A549 (cell line): ENCODE data around the gene PRICKLE1. TPM values are rescaled to one million over a fixed set of nuclear protein-coding genes. Genes with fewer than 3 reads are reported as not detected.

Experiments used
- ATAC-seq, 2 experiments: fragments of 200-7000 bp in 1 of 2; fragments of >200 bp in 1 of 2; cut with Nextera tagmentation in 1 of 2; cut with Tn5 transposase in 1 of 2; 3 replicates each; pipeline versions ENCODE4 v1.8.0 to v1.9.1; 2018 to 2020; ENCODE audit warnings: mild to moderate bottlenecking in 1 of 2, moderate library complexity in 1 of 2
- CTCF ChIA-PET: fragments of 300-600 bp; sonication (Branson Sonifier 250); formaldehyde crosslinking; extraction: SDS; loops from one replicate; lab custom pipeline; 2021; ENCODE audit warnings: antibody characterized with exemption, inconsistent platforms; lab: Yijun Ruan, JAX
- POLR2A ChIA-PET: fragments of 350-600 bp; formaldehyde crosslinking; extraction: SDS; loops from one replicate; lab custom pipeline; 2021; ENCODE audit warnings: antibody characterized with exemption, inconsistent platforms; lab: Yijun Ruan, JAX
- DNase-seq, 2 experiments: peaks; one replicate each; pipeline versions ENCODE4 v3.0.0 to v3.0.0-alpha.2; 2011 to 2016; ENCODE audit warnings: low read depth in 1 of 2, low spot score in 1 of 2
- FAIRE-seq: peaks from 2 replicates; lab custom pipeline; 2011; peaks lifted over from hg19 to GRCh38; lab: Jason Lieb, UNC
- H3K27ac ChIP-seq, 2 experiments: fragments of >200 bp; sonication (Bioruptor Twin); formaldehyde crosslinking; 3 replicates each; pipeline ENCODE4 v1.5.1; 2016 to 2017
- H3K4me1 ChIP-seq: fragments of >200 bp; sonication (Bioruptor Twin); formaldehyde crosslinking; 3 replicates; pipeline ENCODE4 v1.6.1; 2016
- H3K4me2 ChIP-seq: fragments of >200 bp; sonication (Bioruptor Twin); formaldehyde crosslinking; 3 replicates; pipeline ENCODE4 v1.6.1; 2016
- H3K4me3 ChIP-seq: fragments of >200 bp; sonication (Bioruptor Twin); formaldehyde crosslinking; 3 replicates; pipeline ENCODE4 v1.5.1; 2016
- H3K9me3 ChIP-seq: fragments of >200 bp; sonication (Bioruptor Twin); formaldehyde crosslinking; 3 replicates; pipeline ENCODE4 v1.6.1; 2016
- BHLHE40 ChIP-seq: IDR thresholded peaks from 2 replicates; pipeline ENCODE4 v1.6.1; 2012; ENCODE audit warnings: low read depth, low read length, inconsistent platforms
- CHD4 ChIP-seq: fragments of 200-600 bp; sonication (generic); IDR thresholded peaks from 2 replicates; pipeline ENCODE4 v1.6.1; 2016; ENCODE audit warnings: antibody characterized with exemption, mild to moderate bottlenecking, borderline replicate concordance
- ESRRA ChIP-seq: fragments of 150-350 bp; IDR thresholded peaks from 2 replicates; pipeline ENCODE4 v1.6.1; 2014; ENCODE audit warnings: mild to moderate bottlenecking, low read length, borderline replicate concordance
- FOSL2 ChIP-seq, 2 experiments: fragments of 450-650 bp in 1 of 2; fragments of >200 bp in 1 of 2; sonication (Bioruptor Twin) in 1 of 2; formaldehyde crosslinking; IDR thresholded peaks; 2 replicates each; pipeline versions ENCODE4 v1.5.0 to v1.6.1; 2016 to 2020; ENCODE audit warnings: mild to moderate bottlenecking in 1 of 2, moderate library complexity in 1 of 2
- HMGXB4 ChIP-seq: fragments of 250-450 bp; sonication (Bioruptor Pico); IDR thresholded peaks from 2 replicates; pipeline ENCODE4 v1.5.0; 2021; ENCODE audit warnings: mild to moderate bottlenecking, moderate library complexity, borderline replicate concordance
- HOXA7 ChIP-seq: fragments of 250-450 bp; sonication (Bioruptor Pico); IDR thresholded peaks from 2 replicates; pipeline ENCODE4 v1.5.0; 2020; ENCODE audit warnings: mild to moderate bottlenecking, moderate library complexity
- HOXB13 ChIP-seq: fragments of 250-450 bp; sonication (Bioruptor Pico); IDR thresholded peaks from 2 replicates; pipeline ENCODE4 v1.5.0; 2020; ENCODE audit warnings: low read depth, mild to moderate bottlenecking, moderate library complexity
- KDM1A ChIP-seq: fragments of 200-600 bp; sonication (generic); IDR thresholded peaks from 2 replicates; pipeline ENCODE4 v1.6.1; 2016; ENCODE audit warnings: low read depth, mild to moderate bottlenecking
- MAFK ChIP-seq: fragments of 450-650 bp; IDR thresholded peaks from 2 replicates; pipeline ENCODE4 v1.6.1; 2014; ENCODE audit not compliant: partially characterized antibody
- NFE2L2 ChIP-seq: fragments of 150-350 bp; conservative IDR thresholded peaks from 2 replicates; pipeline ENCODE4 v1.6.1; 2014; ENCODE audit warnings: low read length
- PHF8 ChIP-seq: fragments of 200-600 bp; sonication (generic); IDR thresholded peaks from 2 replicates; pipeline ENCODE4 v1.6.1; 2016; ENCODE audit warnings: low read depth, mild to moderate bottlenecking, antibody characterized with exemption, moderate library complexity, borderline replicate concordance
- POLR2A ChIP-seq: IDR thresholded peaks from 2 replicates; pipeline ENCODE4 v1.6.1; 2012; ENCODE audit warnings: mild to moderate bottlenecking, low read length
- POLR2AphosphoS2 ChIP-seq: conservative IDR thresholded peaks from 2 replicates; pipeline ENCODE4 v1.6.1; 2012; ENCODE audit warnings: low read length, improper control_type of control experiment, inconsistent platforms
- REST ChIP-seq: fragments of 200-600 bp; sonication (generic); IDR thresholded peaks from 2 replicates; pipeline ENCODE4 v1.6.1; 2016; ENCODE audit warnings: antibody characterized with exemption, mild to moderate bottlenecking, moderate library complexity
- RNF2 ChIP-seq: fragments of 200-600 bp; sonication (generic); IDR thresholded peaks from 2 replicates; pipeline ENCODE4 v1.6.1; 2016; ENCODE audit warnings: low read depth, mild to moderate bottlenecking, antibody characterized with exemption, moderate library complexity, borderline replicate concordance
- SREBF2 ChIP-seq: fragments of 450-650 bp; IDR thresholded peaks from 2 replicates; pipeline ENCODE4 v1.6.1; 2014; ENCODE audit warnings: mild to moderate bottlenecking, moderate library complexity
- USF2 ChIP-seq: fragments of 450-650 bp; IDR thresholded peaks from 2 replicates; pipeline ENCODE4 v1.6.1; 2014; ENCODE audit warnings: antibody characterized with exemption
- ZFP36 ChIP-seq: fragments of 450-650 bp; IDR thresholded peaks from 2 replicates; pipeline ENCODE4 v1.6.1; 2014; ENCODE audit warnings: borderline replicate concordance; ENCODE audit not compliant: partially characterized antibody
- WGBS: methylation state at CpG from one replicate; pipeline ENCODE4 v1.1.6; 2017; ENCODE audit errors: missing lambda C conversion rate; 5-methylcytosine and 5-hydroxymethylcytosine counted together
- polyA plus RNA-seq, 4 experiments: library from polyadenylated mRNA; depleted of rRNA in 3 of 4; stranded (reverse); fragments of >200 nt; fragmentation: RNase III in 1 of 4; extraction: RNeasy Plus Mini Kit Qiagen cat#74134 plus additional on column Dnase treatment in 1 of 4; gene quantifications; 2 replicates in 3 of 4; 3 replicates in 1 of 4; pipeline ENCODE4 v1.2.3, GENCODE V29; 2011 to 2017
- TF ChIP-seq, protein P1 (sequence below): fragments of 150-350 bp; IDR thresholded peaks from 2 replicates; pipeline ENCODE4 v1.6.1; 2014; ENCODE audit warnings: low read depth, mild to moderate bottlenecking, low read length
- TF ChIP-seq, protein P2 (sequence below): fragments of >200 bp; sonication (Bioruptor Twin); formaldehyde crosslinking; IDR thresholded peaks from 3 replicates; pipeline ENCODE4 v1.6.1; 2016

The PRICKLE1 gene
- polyA plus RNA-seq, 2 of the 4 experiments (the other 2 are of a cell fraction) = 1.5 to 1.8 TPM

GRCh38 chr12:42483521-42483790, 106.1 kb downstream of the PRICKLE1 start:
- Histone ChIP-seq H3K4me2 (peak overlapping the region; percentile 96), H3K4me3 (peak overlapping the region; percentile 90), H3K27ac (peak overlapping the region; percentile 64 to 74; a peak in 5 of 6 replicates), H3K4me1 (0 out of 3 replicates have a peak, but pooled peaks cover 3% of the 10 kb centered on the region), H3K9me3 (no peaks in the 10 kb centered on the region)
- DNase-seq (no peak), FAIRE-seq (no peak), ATAC-seq (peak; percentile 40 to 55)
- TF ChIP-seq KDM1A (no peak), CHD4 (no peak), PHF8 (no peak), SREBF2 (no peak), USF2 (no peak), HMGXB4 (CRISPR knock-in tag) (no peak), POLR2A (no peak), MAFK (no peak), HOXB13 (CRISPR knock-in tag) (no peak), BHLHE40 (no peak), HOXA7 (no peak), RNF2 (no peak), ESRRA (no peak), FOSL2 (IDR thresholded peaks at IDR 0.05) (no peak), FOSL2 (CRISPR knock-in tag; IDR thresholded peaks at IDR 0.05) (no peak), ZFP36 (no peak), REST (no peak), NFE2L2 (no peak), POLR2AphosphoS2 (no peak)
- TF ChIP-seq, protein P1, sequence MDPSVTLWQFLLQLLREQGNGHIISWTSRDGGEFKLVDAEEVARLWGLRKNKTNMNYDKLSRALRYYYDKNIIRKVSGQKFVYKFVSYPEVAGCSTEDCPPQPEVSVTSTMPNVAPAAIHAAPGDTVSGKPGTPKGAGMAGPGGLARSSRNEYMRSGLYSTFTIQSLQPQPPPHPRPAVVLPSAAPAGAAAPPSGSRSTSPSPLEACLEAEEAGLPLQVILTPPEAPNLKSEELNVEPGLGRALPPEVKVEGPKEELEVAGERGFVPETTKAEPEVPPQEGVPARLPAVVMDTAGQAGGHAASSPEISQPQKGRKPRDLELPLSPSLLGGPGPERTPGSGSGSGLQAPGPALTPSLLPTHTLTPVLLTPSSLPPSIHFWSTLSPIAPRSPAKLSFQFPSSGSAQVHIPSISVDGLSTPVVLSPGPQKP = no peak
- TF ChIP-seq, protein P2, sequence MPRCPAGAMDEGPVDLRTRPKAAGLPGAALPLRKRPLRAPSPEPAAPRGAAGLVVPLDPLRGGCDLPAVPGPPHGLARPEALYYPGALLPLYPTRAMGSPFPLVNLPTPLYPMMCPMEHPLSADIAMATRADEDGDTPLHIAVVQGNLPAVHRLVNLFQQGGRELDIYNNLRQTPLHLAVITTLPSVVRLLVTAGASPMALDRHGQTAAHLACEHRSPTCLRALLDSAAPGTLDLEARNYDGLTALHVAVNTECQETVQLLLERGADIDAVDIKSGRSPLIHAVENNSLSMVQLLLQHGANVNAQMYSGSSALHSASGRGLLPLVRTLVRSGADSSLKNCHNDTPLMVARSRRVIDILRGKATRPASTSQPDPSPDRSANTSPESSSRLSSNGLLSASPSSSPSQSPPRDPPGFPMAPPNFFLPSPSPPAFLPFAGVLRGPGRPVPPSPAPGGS = no peak
- ChIA-PET POLR2A (no interaction called here), CTCF (interaction anchor here (0.5 to 7.8 kb wide), 28 partner anchors 8 to 853 kb away, joined by 3 to 69 read pairs (median 5); no protein-coding TSS in a partner anchor)
- WGBS = no CpG with 5 or more reads among the region's 30 CpGs
